AG09309 (cell line): Measurements from ENCODE around the gene ODAD4.

Experiments
- DNase-seq: peaks from one replicate; pipeline ENCODE4 v3.0.0-alpha.2; 2010; ENCODE audit warnings: low read depth
- H3K4me3 ChIP-seq: 2 replicates; pipeline ENCODE4 v1.5.1; 2011; ENCODE audit warnings: mild to moderate bottlenecking, low read depth, low read length, moderate library complexity; ENCODE audit not compliant: control insufficient read depth
- CTCF ChIP-seq: IDR thresholded peaks from 2 replicates; pipeline ENCODE4 v1.5.1; 2011; ENCODE audit warnings: mild to moderate bottlenecking, low read depth, low read length, inconsistent platforms; ENCODE audit not compliant: insufficient read depth, control insufficient read depth; ENCODE audit errors: missing control alignments

ODAD4 gene

GRCh38 chr17:41942626-41943373 is 12.4 kb downstream of the ODAD4 start:
- DNase-seq = no peak

GRCh38 chr17:41943492-41943891 is 13.1 kb downstream of the ODAD4 start:
- DNase-seq = no peak
- H3K4me3 ChIP-seq = no peak overlapping the region
- TF ChIP-seq CTCF = no peak

More at GRCh38 chr17:41942626-41943373, 12.4 kb downstream of the ODAD4 start:
- no peak for TF ChIP-seq CTCF
- no peak overlapping the region for H3K4me3 ChIP-seq

DNA sequence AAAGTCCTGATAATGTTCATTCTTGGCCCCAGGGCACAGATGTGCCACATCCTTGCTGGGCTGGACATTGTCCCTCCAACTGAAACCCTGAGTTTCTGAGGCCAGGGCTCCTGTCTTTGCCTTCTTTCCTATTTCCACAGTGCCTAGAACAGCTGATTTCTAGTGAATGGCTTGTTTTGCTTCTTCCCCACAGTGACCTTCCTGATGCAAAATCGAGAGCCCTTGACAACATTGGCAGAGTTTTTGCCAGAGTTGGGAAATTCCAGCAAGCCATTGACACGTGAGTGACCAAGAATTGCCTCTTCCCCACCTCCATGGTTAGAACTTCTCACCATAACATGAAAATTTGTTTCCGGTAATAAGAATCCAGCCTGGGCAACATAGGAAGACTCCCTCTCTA is 14.5 kb downstream of the ODAD4 start:
- no peak for TF ChIP-seq CTCF
- no peak for DNase-seq
- H3K4me3 ChIP-seq = no peak overlapping the region

DNA sequence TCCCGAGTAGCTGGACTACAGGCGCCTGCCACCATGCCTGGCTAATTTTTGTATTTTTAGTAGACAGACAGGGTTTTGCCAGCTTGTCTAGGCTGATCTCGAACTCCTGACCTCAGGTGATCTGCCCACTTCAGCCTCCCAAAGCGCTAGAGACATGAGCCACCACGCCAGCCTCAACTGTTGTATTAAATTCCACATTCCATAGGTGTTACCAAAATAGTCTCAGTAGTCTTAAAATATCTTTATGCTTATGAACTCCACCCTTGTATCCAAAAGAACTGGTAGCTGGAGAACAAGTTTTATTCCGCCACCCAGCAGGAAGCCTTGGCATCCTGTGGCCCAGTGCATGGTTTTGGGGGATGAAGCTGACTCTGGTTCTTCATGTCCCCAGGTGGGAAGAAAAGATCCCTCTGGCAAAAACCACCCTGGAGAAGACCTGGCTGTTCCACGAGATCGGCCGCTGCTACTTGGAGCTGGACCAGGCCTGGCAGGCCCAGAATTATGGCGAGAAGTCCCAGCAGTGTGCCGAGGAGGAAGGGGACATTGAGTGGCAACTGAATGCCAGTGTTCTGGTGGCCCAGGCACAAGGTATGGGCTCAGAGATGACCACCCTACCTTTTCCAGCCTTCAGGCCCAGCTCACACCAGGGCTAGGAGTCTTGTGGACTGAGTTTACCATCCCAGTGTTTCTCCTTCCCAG is 18.5 kb downstream of the ODAD4 start:
- no peak for DNase-seq
- TF ChIP-seq CTCF = no peak
- no peak overlapping the region for H3K4me3 ChIP-seq

GRCh38 chr17:41956522-41956921 is 26.1 kb downstream of the ODAD4 start:
- H3K4me3 ChIP-seq = no peak overlapping the region
- TF ChIP-seq CTCF = no peak
- DNase-seq = no peak

DNA sequence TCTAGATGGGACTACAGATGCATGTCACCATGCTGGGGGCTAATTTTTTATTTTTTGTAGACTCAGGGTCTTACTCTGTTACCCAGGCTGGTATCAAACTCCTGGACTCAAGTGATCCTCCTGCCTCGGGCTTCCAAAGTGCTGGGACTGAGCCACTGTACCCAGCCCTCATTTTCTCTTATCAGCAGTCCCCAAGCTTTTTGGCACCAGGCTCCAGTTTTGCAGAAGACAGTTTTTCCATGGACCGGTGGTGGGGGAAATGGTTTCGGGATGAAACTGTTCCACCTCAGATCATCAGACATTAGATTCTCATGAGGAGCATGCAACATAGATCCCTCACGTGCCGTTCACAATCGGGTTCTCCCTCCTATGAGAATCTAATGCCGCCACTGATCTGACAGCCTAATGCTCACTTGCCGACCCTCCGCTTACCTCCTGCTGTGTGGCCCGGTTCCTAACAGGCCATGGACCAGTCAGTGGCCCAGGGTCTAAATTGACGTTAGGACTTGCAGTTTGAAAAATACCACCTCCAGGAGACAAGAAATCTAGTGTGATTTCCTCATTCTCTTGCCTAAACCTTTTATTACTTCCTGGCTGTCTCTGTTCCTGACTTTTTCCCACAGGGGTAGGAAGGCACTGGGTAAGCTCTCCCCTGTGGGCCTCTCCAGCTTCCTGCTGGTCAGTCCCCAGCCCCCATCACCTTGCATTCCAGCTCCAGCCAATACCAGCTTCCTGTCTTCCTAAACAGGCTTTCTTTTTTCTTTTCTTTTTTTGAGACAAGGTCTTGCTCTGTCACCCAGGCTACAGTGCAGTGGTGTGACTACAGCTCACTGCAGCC is 26.8 kb downstream of the ODAD4 start:
- DNase-seq = no peak
- TF ChIP-seq CTCF = no peak
- no peak overlapping the region for H3K4me3 ChIP-seq
